Neural cell (in vitro differentiated cells): ENCODE results near the gene KLHL6. TPM values are rescaled to one million over a fixed set of nuclear protein-coding genes. Genes with fewer than 3 reads are reported as not detected.

Experiments
- H2AFZ ChIP-seq: fragments of 200-600, 300-800 bp; sonication (generic), shearing (Covaris generic); 2 replicates; pipeline ENCODE4 v1.6.0; 2014; ENCODE audit warnings: low read depth, mild to moderate bottlenecking, antibody characterized with exemption, low read length, moderate library complexity
- H3F3A ChIP-seq: fragments of 200-600 bp; shearing (Covaris generic); 2 replicates; pipeline ENCODE4 v1.6.1; 2016; ENCODE audit warnings: mild to moderate bottlenecking, moderate library complexity, mixed read lengths, antibody characterized with exemption, low read length; ENCODE audit not compliant: insufficient read depth, poor library complexity, severe bottlenecking
- H3K27ac ChIP-seq: fragments of 200-600, 300-800 bp; sonication (generic), shearing (Covaris generic); 2 replicates; pipeline ENCODE4 v1.5.1; 2014; ENCODE audit warnings: mild to moderate bottlenecking, low read length, moderate library complexity
- H3K27me3 ChIP-seq: fragments of 300-800, 200-600 bp; sonication (generic), shearing (Covaris generic); 2 replicates; pipeline ENCODE4 v1.6.0; 2014; ENCODE audit warnings: mild to moderate bottlenecking, low read depth, low read length, moderate library complexity; ENCODE audit not compliant: insufficient read depth
- H3K36me3 ChIP-seq: fragments of 300-800, 200-600 bp; sonication (generic), shearing (Covaris generic); 2 replicates; pipeline ENCODE4 v1.5.1; 2014; ENCODE audit warnings: mild to moderate bottlenecking, antibody characterized with exemption, low read length, moderate library complexity; ENCODE audit not compliant: insufficient read depth
- H3K4me2 ChIP-seq: fragments of 300-800, 200-600 bp; sonication (generic), shearing (Covaris generic); 2 replicates; pipeline ENCODE4 v1.6.0; 2014; ENCODE audit warnings: mild to moderate bottlenecking, low read length
- H3K4me3 ChIP-seq: fragments of 300-800, 200-600 bp; sonication (generic), shearing (Covaris generic); 2 replicates; pipeline ENCODE4 v1.5.1; 2014; ENCODE audit warnings: mild to moderate bottlenecking, low read length, moderate library complexity
- H3K79me2 ChIP-seq: fragments of 200-600 bp; shearing (Covaris generic); replicated peaks from 2 replicates; pipeline ENCODE4 v1.6.0; 2014; ENCODE audit warnings: mild to moderate bottlenecking, low read length, moderate library complexity; ENCODE audit not compliant: insufficient read depth
- H3K9ac ChIP-seq: fragments of 300-800, 200-600 bp; sonication (generic), shearing (Covaris generic); 2 replicates; pipeline ENCODE4 v1.6.1; 2016; ENCODE audit warnings: mild to moderate bottlenecking, low read length, mixed read lengths
- H3K9me2 ChIP-seq: fragments of 200-600 bp; shearing (Covaris generic); 2 replicates; pipeline ENCODE4 v1.6.1; 2016; ENCODE audit warnings: mild to moderate bottlenecking, low read length, mixed read lengths; ENCODE audit not compliant: insufficient read depth
- H3K9me3 ChIP-seq: fragments of 200-600, 300-800 bp; sonication (generic), shearing (Covaris generic); 2 replicates; pipeline ENCODE4 v1.6.1; 2016; ENCODE audit warnings: mild to moderate bottlenecking, mixed run types, low read length, moderate library complexity, mixed read lengths
- H4K20me1 ChIP-seq: fragments of 200-600 bp; shearing (Covaris generic); 2 replicates; pipeline ENCODE4 v1.6.1; 2016; ENCODE audit warnings: mild to moderate bottlenecking, mixed run types; ENCODE audit not compliant: insufficient read depth
- CTCF ChIP-seq: fragments of 450-650 bp; IDR thresholded peaks from 2 replicates; pipeline ENCODE4 v1.5.1; 2014; ENCODE audit warnings: antibody characterized with exemption, mild to moderate bottlenecking, moderate library complexity; ENCODE audit not compliant: poor library complexity, severe bottlenecking
- EP300 ChIP-seq: fragments of 450-650 bp; conservative IDR thresholded peaks from 2 replicates; pipeline ENCODE4 v1.6.1; 2014; ENCODE audit warnings: antibody characterized with exemption, mild to moderate bottlenecking, moderate library complexity; ENCODE audit not compliant: poor library complexity, severe bottlenecking
- EZH2 ChIP-seq: fragments of 200-600, 300-800 bp; shearing (Covaris generic), sonication (generic); IDR thresholded peaks from 2 replicates; pipeline ENCODE4 v1.6.1; 2014; ENCODE audit warnings: antibody characterized with exemption, low read length, borderline replicate concordance, mild to moderate bottlenecking; ENCODE audit not compliant: insufficient read depth, poor library complexity, severe bottlenecking
- MXI1 ChIP-seq: fragments of 450-650 bp; conservative IDR thresholded peaks from 2 replicates; pipeline ENCODE4 v1.6.1; 2014; ENCODE audit warnings: antibody characterized with exemption, mild to moderate bottlenecking; ENCODE audit not compliant: poor library complexity, severe bottlenecking
- POLR2AphosphoS5 ChIP-seq: IDR thresholded peaks from 2 replicates; pipeline ENCODE4 v1.6.1; 2012
- RAD21 ChIP-seq: fragments of 450-650 bp; conservative IDR thresholded peaks from 2 replicates; pipeline ENCODE4 v1.6.1; 2014; ENCODE audit warnings: antibody characterized with exemption, mild to moderate bottlenecking, moderate library complexity
- REST ChIP-seq: IDR thresholded peaks from 2 replicates; pipeline ENCODE4 v1.6.1; 2012; ENCODE audit warnings: borderline replicate concordance
- SMC3 ChIP-seq: fragments of 450-650 bp; conservative IDR thresholded peaks from 2 replicates; pipeline ENCODE4 v1.6.1; 2014; ENCODE audit warnings: antibody characterized with exemption, mild to moderate bottlenecking, moderate library complexity; ENCODE audit not compliant: poor library complexity
- TAF1 ChIP-seq: IDR thresholded peaks from 2 replicates; pipeline ENCODE4 v1.6.1; 2012; ENCODE audit warnings: low read depth
- polyA plus RNA-seq: library from polyadenylated mRNA; depleted of rRNA; stranded (reverse); fragments of >200 nt; gene quantifications from 2 replicates; pipeline ENCODE4 v1.2.3, GENCODE V29; 2014

The KLHL6 gene
- polyA plus RNA-seq, 1 donor from 2014 or later = not detected

- no peaks in the 10 kb centered on the region for H3K9me2 ChIP-seq
- H3F3A ChIP-seq = no peaks in the 10 kb centered on the region
- no peak overlapping the region for H2AFZ ChIP-seq
- no peaks in the 10 kb centered on the region for H3K79me2 ChIP-seq
- no peak overlapping the region for H3K4me3 ChIP-seq
- TF ChIP-seq SMC3 = no peak
- TF ChIP-seq POLR2AphosphoS5 = no peak
- no peak overlapping the region for H3K9ac ChIP-seq
- no peaks in the 10 kb centered on the region for H3K27me3 ChIP-seq
- H3K9me3 ChIP-seq = no peaks in the 10 kb centered on the region
- H3K4me2 ChIP-seq = no peak overlapping the region
- no peaks in the 10 kb centered on the region for H4K20me1 ChIP-seq
- H3K27ac ChIP-seq = no peak overlapping the region
- H3K36me3 ChIP-seq = no peaks in the 10 kb centered on the region
Observed at GRCh38 chr3:183487896-183488295, 67.6 kb downstream of the KLHL6 start.

DNA sequence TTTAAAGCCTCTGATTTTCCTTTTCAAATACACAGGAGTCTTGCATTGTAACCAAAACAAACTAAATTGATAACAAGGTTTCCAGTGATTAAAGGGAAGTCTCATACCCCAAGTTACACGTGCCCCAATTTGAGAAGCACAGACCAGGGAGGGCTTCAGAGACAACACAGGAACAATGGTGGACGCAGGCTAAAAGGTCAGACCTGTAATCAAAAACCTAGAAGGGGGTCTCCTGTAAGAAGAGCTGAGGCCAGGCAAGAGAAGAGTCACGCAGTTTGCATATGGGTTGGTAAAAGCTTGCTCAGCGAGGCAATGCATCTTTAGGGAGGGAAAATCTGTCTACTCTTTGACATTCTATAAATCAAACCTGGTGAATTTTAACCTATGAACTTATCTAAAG lies 68.5 kb downstream of the KLHL6 start:
- no peak for TF ChIP-seq EP300
- no peak for TF ChIP-seq SMC3
- no peak for TF ChIP-seq CTCF
- no peak for TF ChIP-seq TAF1
- no peak for TF ChIP-seq EZH2
- no peak for TF ChIP-seq POLR2AphosphoS5
- TF ChIP-seq RAD21 = no peak

GRCh38 chr3:183486472-183486871 lies 69.0 kb downstream of the KLHL6 start:
- no peaks in the 10 kb centered on the region for H3K9me3 ChIP-seq
- no peak for TF ChIP-seq RAD21
- no peak for TF ChIP-seq EZH2
- TF ChIP-seq REST = no peak
- TF ChIP-seq EP300 = no peak
- no peak for TF ChIP-seq SMC3
- no peak for TF ChIP-seq CTCF
- TF ChIP-seq TAF1 = no peak
- no peak for TF ChIP-seq MXI1
- TF ChIP-seq POLR2AphosphoS5 = no peak
- no peaks in the 10 kb centered on the region for H3K27me3 ChIP-seq
- H3K9me2 ChIP-seq = no peaks in the 10 kb centered on the region
- no peaks in the 10 kb centered on the region for H3K36me3 ChIP-seq
- no peaks in the 10 kb centered on the region for H3F3A ChIP-seq
- H3K4me3 ChIP-seq = no peak overlapping the region
- H3K79me2 ChIP-seq = no peaks in the 10 kb centered on the region
- H4K20me1 ChIP-seq = no peaks in the 10 kb centered on the region
- no peak overlapping the region for H3K9ac ChIP-seq
- H2AFZ ChIP-seq = no peak overlapping the region
- no peak overlapping the region for H3K4me2 ChIP-seq
- H3K27ac ChIP-seq = no peak overlapping the region

More for the DNA sequence above, 68.5 kb downstream of the KLHL6 start:
- Histone ChIP-seq H3K36me3 (no peaks in the 10 kb centered on the region), H3K9ac (no peak overlapping the region), H3K9me2 (no peaks in the 10 kb centered on the region), H3F3A (no peaks in the 10 kb centered on the region), H4K20me1 (no peaks in the 10 kb centered on the region), H2AFZ (no peak overlapping the region), H3K27ac (no peak overlapping the region), H3K9me3 (no peaks in the 10 kb centered on the region), H3K27me3 (no peaks in the 10 kb centered on the region), H3K4me2 (no peak overlapping the region), H3K4me3 (no peak overlapping the region), H3K79me2 (no peaks in the 10 kb centered on the region)
